Activated CD4-positive, alpha-beta T cell treated with anti-CD3 and anti-CD28 coated beads for 48 hours (primary cell): ENCODE measurements around the gene BDH2.

Experiments used
- DNase-seq: peaks from one replicate; pipeline ENCODE4 v3.0.0-alpha.2; 2020

The BDH2 gene

DNA sequence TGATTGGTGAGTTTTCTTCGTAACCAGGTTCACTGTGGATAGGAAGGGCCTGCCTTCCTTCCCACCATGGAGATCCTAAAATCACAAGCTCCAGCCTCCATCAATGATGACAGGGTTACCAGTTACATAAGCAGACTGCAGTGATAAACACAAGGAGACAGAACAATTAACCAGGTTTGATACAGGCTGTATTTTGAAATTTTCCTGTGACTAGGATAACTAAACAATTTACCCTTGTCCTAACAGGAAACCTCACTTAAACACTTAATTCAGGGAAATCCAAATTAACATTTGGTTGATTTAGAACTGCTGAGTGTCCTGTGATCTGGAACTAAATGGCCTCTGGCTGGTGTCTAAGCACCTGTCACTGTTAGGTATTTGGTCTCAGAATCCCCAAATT is 20.0 kb downstream of the BDH2 start:
- DNase-seq, result no peak

DNA sequence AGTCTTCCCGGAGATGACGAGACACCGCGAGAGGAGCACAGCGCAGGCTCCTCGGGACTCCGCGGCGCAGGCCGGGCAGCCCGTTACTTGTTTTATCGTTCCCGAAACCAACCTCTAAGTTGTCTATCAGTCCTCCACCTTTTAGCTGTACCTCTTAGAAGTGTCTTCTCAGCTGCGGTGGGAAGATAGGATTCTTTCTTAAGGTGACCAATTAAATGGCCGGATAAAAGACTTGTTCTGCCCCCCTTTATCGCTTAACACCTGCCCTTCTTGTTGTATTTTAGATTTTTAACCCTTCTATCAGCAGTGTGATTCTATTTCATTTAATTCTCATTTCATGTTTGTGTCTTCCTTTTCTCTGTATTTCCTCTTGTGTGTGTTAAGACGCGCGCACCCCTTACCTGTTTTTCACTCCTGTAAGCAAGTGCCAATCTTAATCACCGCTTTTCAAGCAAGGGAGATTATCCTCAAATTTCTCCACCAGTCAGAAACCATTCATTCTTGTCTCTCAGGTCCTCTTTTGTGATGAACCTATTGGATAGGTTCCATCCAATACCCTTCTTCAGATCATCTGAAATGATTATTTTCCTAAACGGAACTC is 22.8 kb downstream of the BDH2 start, which contains the start of gene SLC9B2:
Gene SLC9B2 (minus strand): TSS at position 15 of the 601 bp plus-strand sequence. CDS start 9,211 bp downstream, outside the sequence.
- DNase-seq, result peak; percentile 67

DNA sequence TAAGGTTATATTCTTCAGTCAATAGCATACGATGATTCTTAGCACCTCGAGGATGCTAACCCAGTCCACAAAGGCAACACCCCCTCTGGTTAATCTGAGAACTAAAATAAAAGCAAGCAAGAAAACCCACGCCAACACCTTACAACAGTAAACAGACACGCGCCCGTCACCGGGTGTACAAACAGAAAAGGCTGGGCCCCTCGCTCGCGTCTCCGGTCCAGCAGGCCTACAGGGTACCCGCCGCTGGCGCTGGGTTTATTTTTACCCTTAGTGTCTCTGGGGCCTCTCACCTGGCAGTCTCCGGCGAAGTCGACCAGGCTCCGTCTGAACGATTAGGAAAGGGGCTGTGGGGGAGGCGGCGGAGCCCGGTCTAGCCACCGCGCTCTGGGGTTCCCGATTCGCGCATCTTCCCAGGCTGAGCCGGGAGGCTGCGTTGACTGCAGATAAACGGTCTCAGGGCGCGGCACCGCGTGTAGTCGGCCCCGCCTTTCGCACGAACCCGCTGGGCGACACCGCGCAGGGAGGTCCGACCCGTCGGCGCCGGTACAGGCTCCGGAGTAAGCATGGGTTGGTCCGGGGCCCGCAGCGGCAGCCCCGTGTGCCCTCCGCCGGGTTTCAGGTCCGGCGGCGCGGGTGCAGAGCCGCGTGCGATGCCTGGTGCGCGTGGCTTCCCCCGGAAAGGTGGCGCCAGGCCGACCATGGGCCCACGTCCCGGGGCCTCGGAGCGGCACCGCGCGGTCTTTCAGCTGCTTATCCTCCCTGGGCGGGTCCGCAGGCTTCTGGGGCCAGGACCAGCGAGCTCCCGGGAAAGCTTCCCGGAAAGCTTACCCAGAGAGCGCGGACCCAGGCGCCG is 23.5 kb downstream of the BDH2 start:
- peak; percentile 72 for DNase-seq

DNA sequence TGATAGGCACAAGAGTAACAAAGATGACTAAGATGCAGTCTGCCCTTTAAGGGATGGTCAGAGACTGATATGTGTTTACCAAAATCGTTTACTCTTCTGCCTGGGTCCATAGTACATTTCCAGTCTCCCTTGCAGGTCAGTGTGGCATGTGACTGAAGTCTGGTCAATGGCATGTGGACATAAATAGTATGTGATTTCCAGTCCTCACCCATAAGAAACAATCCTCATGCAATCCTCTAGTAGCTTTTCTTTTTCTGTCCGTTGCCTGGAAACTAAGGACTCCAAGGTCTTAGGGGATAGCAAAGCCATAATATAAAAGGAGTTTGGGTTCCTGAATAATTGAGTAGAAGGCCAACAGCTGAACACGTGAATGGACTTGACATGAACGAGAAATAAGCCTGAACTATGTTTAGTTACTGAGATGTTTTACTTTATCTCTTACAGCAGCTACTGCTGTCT is 24.2 kb downstream of the BDH2 start:
- DNase-seq, result no peak

DNA sequence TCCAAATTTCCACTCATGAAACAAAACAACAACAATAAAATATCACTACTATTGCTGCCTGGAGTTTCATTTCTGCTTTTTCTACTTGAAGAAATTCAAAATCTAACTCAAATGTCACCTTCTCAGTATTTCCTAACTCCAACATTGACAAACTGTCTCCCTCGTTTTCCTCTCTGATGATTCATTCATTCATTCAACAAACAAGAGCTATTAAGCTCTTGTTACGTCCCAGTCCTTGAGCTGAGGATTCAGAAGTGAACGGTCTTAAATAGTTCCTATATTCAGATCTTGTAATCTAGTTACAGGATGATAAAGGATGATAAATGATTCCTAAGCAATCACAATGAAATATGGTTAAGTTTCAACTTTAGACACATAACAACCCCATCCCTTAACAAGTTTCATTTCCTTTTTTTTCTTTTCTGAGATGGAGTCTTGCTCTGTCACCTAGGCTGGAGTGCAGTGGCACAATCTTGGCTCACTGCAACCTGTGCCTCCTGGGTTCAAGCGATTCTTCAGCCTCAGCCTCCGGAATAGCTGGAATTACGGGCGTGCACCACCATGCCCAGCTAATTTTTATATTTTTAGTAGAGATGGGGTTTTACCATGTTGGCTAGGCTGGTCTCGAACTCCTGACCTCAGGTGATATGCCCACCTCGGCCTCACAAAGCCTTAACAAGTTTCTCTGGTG is 24.7 kb downstream of the BDH2 start:
- no peak for DNase-seq

DNA sequence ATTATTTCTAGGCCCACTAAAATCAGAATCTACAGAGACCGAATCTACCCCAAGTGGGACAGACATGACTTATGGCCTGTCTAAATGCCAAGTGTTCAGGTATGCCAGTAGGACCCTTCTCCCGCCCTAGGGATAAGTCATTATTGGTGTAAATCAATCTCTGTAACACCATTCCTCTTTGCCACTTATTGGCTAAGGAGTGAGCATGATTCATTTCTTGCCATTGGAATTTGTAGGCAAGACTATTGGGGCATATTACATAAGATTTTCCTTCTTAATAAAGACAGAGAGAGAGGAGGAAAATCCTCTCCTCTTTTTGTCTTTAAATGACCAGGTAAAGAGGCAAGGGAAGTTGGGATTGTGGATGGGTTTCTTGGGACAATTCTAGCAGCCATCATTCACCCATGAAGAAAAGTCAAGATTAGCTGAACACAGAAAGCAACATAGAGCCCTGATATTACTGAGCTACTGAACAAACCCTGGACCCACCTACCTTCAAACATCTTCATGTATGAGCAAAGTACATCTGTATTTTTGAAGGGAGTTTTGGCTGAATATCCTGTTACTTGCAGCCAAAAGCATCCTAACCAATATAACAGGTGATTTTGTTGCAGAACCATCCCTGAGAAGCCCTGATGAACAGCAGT is 25.7 kb downstream of the BDH2 start:
- DNase-seq, result no peak

DNA sequence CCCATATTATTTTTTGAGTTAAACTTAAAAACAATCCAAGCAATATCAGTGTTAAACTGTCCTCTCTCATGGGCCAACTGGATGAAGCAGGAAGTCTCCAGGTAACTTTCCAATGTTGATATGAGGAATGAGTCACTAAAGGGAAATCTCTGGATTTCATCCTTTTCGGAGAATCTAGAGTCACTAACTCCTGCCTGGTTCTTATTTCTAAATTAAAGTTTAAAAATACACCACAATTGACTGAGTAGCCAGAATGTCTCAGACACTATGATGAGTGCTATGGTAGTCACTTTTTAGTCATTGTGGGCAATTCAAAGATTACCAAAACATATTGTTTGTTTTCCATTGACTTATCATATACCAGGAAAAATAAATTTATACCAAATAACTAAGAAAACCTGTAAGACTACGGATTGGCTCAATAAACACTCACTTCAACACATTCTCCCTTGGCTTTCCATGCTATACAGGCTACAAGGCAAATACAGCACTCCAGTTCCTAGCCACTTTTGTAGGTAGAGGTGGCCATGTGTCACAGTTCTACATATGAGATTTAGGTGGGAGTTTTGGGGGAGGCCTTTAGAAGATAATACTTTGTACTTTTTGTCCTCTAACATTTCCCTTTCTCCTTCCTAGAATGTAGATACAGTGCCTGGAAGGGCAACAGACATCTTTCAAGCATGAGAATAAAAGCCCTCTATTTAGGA is 31.6 kb downstream of the BDH2 start:
- DNase-seq, result no peak

DNA sequence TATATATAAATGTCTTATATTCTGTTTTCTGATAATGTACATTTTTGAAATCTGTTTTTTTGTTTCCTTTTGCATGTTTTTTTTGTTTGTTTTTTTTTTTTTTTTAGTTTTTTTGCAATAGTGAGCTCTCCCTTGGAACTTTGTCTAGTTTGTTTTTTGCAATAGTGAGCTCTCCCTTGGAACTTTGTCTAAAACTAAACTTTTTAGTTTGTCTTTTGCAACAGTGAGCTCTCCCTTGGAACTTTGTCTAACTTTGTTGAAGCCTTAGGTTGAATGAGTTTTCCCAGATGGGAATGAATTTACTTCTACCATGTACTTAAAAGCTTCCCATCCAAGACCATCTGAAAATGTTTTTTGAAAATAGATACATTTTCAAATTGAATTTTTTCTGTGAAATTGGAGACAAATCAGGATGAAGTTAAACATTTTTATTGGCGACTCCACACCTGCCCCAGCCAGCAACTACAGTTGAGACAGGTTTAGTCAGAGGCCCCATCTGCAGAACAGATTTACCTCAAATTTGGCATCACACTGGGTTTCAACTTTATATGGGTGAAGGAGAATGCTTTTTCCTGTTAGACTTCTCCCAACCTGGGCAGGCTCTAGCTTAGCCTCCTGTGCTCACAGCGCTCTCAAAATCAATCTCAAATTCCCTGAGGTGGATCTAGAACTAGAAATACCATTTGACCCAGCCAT is 39.0 kb downstream of the BDH2 start:
- DNase-seq, result no peak

DNA sequence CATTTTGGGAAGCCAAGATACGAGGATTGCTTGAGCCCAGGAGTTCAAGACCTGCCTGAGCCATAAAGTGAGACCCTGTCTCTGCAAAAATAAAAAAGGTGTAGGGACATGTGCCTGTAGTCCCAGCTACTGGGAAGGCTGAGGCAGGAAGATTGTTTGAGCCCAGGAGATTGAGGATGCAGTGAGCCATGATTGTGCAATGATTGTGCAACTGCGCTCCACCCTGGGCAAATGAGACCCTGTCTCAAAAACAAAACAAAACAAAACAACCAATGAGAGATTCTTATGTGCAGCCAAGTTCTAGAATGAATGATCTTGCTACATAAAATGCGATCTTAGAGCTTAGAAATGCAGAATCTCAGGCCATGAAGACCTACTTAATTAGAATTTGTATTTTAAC is 45.6 kb downstream of the BDH2 start:
- DNase-seq, result no peak

DNA sequence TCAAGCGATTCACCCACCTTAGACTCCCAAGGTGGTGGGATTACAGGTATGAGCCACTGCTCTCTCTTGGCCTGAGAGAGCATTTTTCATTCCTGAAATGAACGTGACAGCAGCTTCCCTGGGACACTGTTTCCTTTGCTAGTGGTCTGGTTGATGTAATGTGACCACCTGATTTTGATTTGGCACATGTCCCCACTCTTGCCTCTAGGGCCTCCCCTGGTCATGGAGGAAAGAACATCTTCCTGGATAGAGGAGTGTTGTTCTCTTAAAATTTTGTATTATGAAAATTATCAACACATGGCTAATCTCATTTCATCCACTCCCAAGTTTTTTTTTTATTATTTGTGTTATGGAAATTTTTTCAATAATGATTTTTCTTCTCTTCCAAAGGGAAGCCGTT is 46.9 kb downstream of the BDH2 start:
- DNase-seq, result no peak

DNA sequence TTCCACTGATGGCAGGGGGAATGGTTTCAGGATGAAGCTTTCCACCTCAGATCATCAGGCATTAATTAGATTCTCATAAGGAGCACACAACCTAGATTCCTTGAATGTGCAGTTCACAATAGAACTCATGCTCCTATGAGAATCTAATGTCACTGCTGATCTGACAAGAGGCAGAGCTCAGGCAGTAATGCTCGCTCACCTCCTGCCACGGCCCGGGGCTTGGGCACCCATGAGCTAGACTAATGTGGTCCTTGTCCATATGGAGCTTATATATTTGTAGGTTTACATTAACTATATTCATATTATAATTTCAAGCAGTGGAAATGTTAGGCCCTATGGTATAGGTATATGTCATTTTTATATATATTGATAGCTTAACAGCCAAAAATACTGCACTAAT is 47.5 kb downstream of the BDH2 start:
- DNase-seq, result no peak

DNA sequence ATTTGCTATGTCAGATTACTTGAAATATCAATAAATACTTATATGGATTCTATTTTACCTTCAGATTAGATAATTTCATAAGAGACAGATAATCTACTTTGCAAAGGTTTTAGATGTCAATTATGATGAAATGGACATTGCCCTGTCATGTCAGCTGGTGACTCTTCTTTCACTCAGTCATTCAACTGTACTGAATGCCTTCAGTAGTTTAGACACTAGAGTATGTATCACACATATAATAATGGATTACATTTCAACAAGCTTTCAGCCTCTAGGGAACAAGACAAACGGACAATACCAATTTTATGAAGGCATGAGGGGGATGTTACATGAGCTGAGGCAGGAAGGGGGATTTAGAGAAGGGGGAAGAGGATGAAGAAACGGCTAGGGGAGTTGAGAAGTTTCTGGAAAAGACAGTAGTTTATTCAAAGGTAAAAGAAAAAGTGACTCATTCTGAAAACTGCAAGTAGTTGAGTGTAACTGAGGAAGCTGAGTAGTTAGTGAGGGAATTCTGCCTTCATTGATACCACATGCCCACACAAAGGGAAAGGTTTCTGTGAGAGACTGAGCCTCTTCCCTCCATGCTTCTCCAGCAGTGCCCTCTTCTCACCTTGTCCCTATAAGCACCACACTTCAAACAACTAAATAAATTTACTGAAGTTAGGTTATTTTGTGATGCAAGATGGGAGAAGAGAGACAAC is 48.7 kb downstream of the BDH2 start:
- DNase-seq, result no peak

DNA sequence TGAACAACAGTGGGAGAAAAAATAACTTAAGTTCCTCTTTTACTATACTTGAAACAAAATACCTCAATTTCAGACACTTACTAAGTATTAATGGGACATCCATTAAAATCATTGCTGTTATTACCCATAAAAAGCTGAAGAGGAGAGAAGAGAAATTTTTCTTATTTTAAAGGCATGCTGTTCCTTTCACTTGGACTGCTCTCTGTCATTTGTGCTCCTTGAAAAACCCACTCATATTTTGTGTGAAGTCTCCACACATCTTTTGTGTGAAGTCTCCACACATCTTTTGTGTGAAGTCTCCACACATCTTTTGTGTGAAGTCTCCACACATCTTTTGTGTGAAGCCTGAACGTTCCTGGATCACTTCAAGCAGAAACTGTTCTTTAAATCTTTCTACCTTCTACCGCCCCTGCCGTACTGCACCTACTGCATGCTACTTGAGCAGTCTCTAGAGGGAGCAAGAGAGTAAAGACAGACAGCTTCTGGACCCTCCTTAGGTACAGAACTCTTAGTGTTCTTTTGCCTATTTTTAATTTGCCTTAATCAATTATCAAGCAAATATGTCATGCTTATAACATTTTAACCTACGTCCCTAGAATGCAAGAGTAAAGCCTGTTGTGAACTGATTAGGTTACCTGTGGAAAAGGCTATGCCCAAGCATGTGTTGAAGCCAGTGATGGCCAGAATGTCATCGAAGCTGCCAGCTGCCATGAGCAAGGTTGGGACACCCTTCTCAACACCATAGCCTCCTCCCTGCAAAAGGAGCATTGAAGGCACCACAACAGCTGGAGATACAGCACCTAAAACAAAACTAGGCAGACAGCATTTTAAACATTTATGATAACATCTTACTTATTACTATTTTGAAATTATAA is 53.0 kb downstream of the BDH2 start:
- peak; percentile 34 for DNase-seq

DNA sequence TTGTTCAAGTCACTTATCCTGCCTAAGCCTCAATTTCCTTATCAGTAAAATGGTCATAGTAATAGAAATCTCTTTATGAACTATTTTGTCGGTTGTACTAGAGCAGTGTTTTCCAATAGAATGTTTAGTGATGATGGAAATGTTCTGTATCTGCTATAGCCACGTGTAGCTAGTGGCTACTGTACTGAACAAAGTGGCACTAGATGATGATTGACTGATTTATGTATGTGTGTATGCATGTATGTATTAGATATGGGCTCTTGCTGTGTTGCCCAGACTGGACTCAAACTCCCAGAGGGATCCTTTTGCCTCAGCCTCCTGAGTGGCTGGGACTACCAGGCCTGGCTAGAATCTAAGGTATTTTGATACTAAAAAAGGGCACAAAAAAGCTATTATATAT is 55.5 kb downstream of the BDH2 start:
- DNase-seq, result no peak

DNA sequence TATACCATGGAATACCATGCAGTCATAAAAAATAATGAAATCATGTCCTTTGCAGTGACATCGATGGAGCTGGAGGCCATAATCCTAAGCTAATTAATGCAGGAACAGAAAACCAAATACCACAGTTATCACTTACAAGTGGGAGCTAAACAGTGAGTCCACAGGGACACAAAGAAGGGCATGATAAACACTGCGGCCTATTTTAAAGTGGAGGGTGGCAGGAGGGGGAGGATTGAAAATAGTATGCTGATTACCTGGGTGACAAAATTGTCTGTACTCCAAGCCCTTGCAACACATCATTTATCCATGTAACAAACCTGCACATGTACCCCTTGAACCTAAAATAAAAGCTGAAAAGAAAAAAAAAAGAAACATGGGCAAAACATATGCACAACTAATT is 63.5 kb downstream of the BDH2 start:
- DNase-seq, result no peak

DNA sequence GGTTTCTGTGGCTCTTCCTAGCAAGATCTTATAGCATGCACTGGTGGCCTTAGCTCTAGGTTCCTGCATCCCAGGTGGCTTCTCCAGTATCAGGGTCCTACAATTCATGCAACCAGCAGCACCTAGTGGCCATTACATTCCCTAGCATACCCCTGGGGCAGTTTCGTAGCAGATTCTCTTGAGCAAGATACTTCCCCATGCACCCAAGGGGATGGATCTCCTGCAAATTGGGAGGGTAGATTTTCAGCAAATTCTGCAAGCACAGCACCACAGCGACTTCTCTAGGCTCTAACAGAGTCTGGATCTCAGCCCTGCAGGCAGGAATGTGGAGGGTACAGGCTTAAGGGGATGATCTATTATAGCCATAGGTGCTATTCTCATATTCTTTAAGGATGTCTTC is 67.1 kb downstream of the BDH2 start:
- no peak for DNase-seq

DNA sequence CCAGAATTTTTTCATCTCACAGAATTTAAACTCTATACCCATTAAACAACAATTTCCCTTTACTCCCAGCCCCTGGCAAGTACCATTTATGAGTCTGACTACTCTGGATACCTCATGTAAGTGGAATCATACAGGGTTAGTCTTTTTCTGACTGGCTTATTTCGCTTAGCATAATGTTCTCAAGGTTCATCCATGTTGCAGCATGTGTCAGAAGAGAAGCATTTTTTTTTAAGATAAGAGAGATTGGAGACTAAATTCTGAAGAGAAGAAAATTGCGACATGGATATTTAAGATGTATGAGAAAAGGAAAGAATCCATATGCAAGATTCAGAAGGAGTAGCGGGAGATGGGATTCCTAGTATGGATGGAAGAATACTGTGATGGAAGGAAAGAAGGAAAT is 68.8 kb downstream of the BDH2 start:
- DNase-seq, result no peak

DNA sequence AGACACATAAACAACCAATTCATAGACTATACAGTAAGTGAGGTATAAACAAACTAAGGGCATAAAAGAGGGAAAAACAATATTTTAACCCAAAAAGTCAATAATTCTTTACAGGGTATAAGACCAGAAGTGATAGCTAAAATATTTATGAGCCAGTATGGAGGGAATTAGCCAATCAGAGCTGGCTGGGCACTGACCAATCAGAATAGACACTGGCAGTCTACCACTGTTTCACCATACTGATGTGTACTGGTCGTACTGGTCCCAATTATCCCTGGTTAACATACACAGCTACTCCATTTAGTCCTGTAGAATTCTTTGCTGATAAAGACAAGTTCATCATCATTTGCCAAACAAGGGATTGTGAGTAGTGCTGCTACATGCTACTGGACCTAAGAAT is 70.3 kb downstream of the BDH2 start:
- DNase-seq, result no peak
